Mucosa of descending colon (tissue), 3 donors: ENCODE results near the gene C18orf63. TPM values are rescaled to one million over a fixed set of nuclear protein-coding genes. Genes with fewer than 3 reads are reported as not detected.

ENCODE experiments used
- ATAC-seq: fragments of 200-7000 bp; cut with Tn5 transposase; one replicate; pipeline ENCODE4 v1.9.1; 2020; ENCODE audit warnings: mild to moderate bottlenecking, moderate library complexity
- DNase-seq, 3 donors: peaks; one replicate each; pipeline ENCODE4 v3.0.0-alpha.2; 2020
- H3K36me3 ChIP-seq: fragments of 200-600 bp; one replicate; pipeline ENCODE4 v1.8.0; 2021; ENCODE audit warnings: low read depth, mild to moderate bottlenecking
- H3K4me1 ChIP-seq: fragments of 200-600 bp; one replicate; pipeline ENCODE4 v1.8.0; 2021; ENCODE audit warnings: low read depth, mild to moderate bottlenecking
- H3K4me3 ChIP-seq: fragments of 200-600 bp; one replicate; pipeline ENCODE4 v1.8.0; 2021; ENCODE audit warnings: mild to moderate bottlenecking
- H3K9me3 ChIP-seq: fragments of 200-600 bp; one replicate; pipeline ENCODE4 v1.8.0; 2021; ENCODE audit warnings: mild to moderate bottlenecking
- CTCF ChIP-seq: fragments of 200-600 bp; IDR thresholded peaks from one replicate; pipeline ENCODE4 v1.8.0; 2022; ENCODE audit warnings: antibody characterized with exemption, mild to moderate bottlenecking
- intact Hi-C, 2 donors: fragments of 100-400 bp; cut with DNase I in 1 of 2; cut with micrococcal nuclease in 1 of 2; formaldehyde crosslinking; loops; one replicate each; pipeline versions ENCODE4 v1.11.0 to v1.11.1; 2022; cut with DNase I, micrococcal nuclease
- total RNA-seq, 3 donors: library from RNA; stranded (reverse); fragmentation: NEBNext Ultra II Directional in 2 of 3; extraction: Animal tissue kit (Norgen Biotek cat#: 25700) in 2 of 3; gene quantifications; one replicate each; pipeline versions ENCODE4 v1.2.1 to v1.2.4, GENCODE V29; 2021 to 2023
- donor health status: DM: no; HTN: no; CAD: no; lungs with moderate emphysema.
- donor health status: DM: no; HTN: no; CAD: no.
- donor health status: DM: no; HTN: yes; CAD: no.

The C18orf63 gene
- total RNA-seq, 3 donors from 2014 or later: not detected

- intact Hi-C loops: no loop called here
Measured at GRCh38 chr18:74333091-74333490, 17.5 kb downstream of the C18orf63 start.

GRCh38 chr18:74334242-74334893 is 18.7 kb downstream of the C18orf63 start:
- Histone ChIP-seq H3K9me3 (no peaks in the 10 kb centered on the region), H3K36me3 (no peaks in the 10 kb centered on the region), H3K4me1 (no peaks in the 10 kb centered on the region), H3K4me3 (no peak overlapping the region)
- TF ChIP-seq CTCF: no peak
- no peak for DNase-seq
- intact Hi-C loops: no loop called here
- ATAC-seq: no peak

More at GRCh38 chr18:74333091-74333490, 17.5 kb downstream of the C18orf63 start:
- no peak for ATAC-seq
- no peak for TF ChIP-seq CTCF
- DNase-seq: no peak
- Histone ChIP-seq H3K4me1 (no peaks in the 10 kb centered on the region), H3K4me3 (no peak overlapping the region), H3K9me3 (no peaks in the 10 kb centered on the region), H3K36me3 (no peaks in the 10 kb centered on the region)

- intact Hi-C loops: no loop called here
- no peak for DNase-seq
Measured at GRCh38 chr18:74336656-74337055, 21.0 kb downstream of the C18orf63 start.

GRCh38 chr18:74337155-74337911 is 21.7 kb downstream of the C18orf63 start:
- no peak for TF ChIP-seq CTCF
- no peak overlapping the region for H3K4me3 ChIP-seq
- H3K36me3 ChIP-seq: no peaks in the 10 kb centered on the region
- no peaks in the 10 kb centered on the region for H3K9me3 ChIP-seq
- DNase-seq: no peak
- intact Hi-C loops: no loop called here
- no peaks in the 10 kb centered on the region for H3K4me1 ChIP-seq
- ATAC-seq: no peak

More at GRCh38 chr18:74336656-74337055, 21.0 kb downstream of the C18orf63 start:
- H3K4me1 ChIP-seq: no peaks in the 10 kb centered on the region
- TF ChIP-seq CTCF: no peak
- no peaks in the 10 kb centered on the region for H3K9me3 ChIP-seq
- ATAC-seq: no peak
- H3K36me3 ChIP-seq: no peaks in the 10 kb centered on the region
- no peak overlapping the region for H3K4me3 ChIP-seq

GRCh38 chr18:74337912-74338309 is 22.3 kb downstream of the C18orf63 start:
- no peaks in the 10 kb centered on the region for H3K9me3 ChIP-seq
- no peak for DNase-seq
- intact Hi-C loops: no loop called here
- no peaks in the 10 kb centered on the region for H3K4me1 ChIP-seq
- ATAC-seq: no peak
- no peak overlapping the region for H3K4me3 ChIP-seq
- TF ChIP-seq CTCF: no peak
- H3K36me3 ChIP-seq: no peaks in the 10 kb centered on the region
